ENCODE data around the gene CFAP99.

The CFAP99 gene

DNA sequence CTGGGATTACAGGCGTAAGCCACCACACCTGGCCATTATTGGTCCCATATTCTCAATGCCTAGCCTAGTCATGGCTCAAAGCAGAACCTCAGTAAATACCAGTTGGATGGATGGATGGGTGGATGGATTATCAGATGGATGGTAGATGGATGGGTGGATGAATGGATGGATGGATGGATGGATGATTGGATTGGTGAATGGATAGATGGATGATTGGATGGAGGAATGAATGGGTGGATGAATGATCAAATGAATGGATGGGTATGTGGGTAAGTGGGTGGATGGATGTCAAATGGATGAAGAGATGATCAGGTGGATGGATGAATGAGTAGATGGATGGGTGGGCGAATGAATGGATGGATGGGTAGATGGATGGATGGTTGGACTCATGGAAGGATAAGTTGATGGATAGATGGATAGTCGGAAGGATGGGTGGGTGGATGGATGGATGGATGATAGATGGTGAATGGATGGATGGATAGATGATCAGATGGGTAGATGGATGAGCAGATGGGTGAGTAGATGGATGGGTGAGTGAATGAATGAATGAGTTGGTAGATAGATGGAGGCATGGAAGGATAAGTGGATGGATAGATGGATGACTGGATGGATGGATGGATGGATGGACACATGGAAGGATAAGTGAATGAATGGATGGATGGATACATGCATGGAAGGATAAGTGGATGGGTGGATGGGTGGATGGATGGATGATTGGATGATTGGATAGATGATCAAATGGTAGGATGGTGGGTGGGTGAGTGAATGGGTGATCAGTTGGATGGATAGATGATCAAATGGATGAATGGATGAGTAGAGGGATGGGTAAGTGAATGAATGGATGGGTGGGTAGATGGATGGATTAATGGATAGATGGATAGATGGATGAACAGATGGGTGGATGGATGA is 28.2 kb downstream of the CFAP99 start:
- TF ChIP-seq, protein P1, sequence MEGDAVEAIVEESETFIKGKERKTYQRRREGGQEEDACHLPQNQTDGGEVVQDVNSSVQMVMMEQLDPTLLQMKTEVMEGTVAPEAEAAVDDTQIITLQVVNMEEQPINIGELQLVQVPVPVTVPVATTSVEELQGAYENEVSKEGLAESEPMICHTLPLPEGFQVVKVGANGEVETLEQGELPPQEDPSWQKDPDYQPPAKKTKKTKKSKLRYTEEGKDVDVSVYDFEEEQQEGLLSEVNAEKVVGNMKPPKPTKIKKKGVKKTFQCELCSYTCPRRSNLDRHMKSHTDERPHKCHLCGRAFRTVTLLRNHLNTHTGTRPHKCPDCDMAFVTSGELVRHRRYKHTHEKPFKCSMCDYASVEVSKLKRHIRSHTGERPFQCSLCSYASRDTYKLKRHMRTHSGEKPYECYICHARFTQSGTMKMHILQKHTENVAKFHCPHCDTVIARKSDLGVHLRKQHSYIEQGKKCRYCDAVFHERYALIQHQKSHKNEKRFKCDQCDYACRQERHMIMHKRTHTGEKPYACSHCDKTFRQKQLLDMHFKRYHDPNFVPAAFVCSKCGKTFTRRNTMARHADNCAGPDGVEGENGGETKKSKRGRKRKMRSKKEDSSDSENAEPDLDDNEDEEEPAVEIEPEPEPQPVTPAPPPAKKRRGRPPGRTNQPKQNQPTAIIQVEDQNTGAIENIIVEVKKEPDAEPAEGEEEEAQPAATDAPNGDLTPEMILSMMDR (IDR thresholded peaks at IDR 0.05; ENCODE audit: extremely low read depth, missing control alignments): no peak
- DNase-seq (ENCODE audit: low spot score): no peak

DNA sequence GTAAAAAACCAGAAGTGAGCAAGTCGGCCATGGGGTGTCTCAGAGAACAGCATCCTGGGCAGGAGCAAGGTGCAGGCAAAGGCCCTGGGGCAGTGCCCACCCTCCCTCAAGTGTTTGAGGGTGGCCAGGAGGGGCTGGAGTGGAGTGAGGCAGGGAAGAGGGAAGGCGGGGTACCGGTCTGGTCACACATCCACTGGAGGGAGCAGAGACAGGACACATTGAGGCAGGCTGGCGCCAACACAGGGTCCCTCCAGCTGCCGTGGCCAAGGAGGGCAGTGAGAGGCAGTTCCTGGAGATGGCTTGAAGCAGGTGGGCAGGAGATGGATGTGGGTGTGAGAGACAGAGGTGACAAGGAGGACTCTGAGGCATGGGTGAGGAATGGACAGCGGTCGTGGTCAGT is 29.8 kb downstream of the CFAP99 start:
- no peak for DNase-seq (ENCODE audit: low spot score)
- TF ChIP-seq, protein P1 (IDR thresholded peaks at IDR 0.05; ENCODE audit: extremely low read depth, missing control alignments): no peak

DNA sequence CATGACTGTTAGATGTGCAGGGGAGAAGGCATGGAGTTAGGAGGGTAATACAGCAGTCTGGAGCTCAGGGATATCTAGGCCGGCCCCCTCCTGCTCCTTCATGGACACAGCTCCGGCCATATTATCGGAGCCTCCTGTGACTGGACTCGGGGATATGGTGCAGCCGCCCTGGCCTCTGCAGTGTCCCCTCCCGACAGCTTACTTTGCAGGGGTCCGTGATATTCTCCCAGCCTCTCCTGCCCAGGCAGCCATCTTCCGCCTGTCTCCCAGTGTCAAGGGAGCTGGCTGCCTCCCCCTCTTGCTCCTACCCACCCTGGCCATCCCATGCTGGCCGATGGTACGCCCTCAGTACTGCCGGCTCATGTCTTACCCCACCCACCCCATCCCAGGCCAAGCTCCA is 30.3 kb downstream of the CFAP99 start:
- TF ChIP-seq, protein P1 (IDR thresholded peaks at IDR 0.05; ENCODE audit: extremely low read depth, missing control alignments): no peak
- DNase-seq (ENCODE audit: low spot score): no peak

DNA sequence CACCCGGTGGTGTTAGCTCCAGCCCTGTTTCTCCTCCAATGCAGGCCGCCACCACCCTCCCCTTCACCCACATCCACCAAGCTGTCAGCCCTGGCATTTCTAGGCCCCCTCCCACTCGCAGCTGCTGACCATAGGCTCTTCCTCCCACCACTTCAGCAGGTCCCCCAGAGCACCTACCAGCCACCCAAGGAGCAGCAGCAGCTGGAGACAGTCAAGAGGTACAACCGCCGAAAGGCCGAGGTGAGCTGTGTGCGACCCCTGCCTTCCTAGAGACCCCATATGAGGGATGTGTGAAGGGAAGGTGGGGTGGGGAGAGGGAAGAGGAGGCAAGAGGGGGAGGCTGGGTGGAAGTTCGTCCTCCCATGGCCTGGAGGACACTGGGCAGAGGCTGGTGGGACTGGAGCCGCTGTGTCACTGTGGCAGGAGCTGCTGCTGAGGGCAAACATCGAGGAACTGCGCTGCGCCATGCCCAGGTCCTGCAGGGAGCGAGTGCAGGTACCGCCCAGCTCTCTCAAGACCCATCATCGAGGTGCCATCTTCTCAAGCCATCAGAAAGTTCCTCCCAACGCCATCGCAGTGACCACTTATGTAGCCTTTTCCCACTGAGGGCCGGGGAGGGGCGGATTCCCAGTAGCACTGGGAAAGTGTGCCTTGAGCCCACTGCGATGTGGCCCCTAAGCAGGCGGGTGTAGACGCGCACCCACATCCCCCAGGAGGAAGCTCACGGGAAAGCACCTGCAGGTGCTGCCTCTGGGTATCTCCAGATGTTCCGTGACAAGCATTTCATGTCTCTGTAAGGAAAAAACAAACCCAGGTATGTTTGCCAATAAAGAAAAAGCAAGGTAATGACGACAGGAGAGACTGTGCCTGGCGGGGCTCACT is 31.0 kb downstream of the CFAP99 start:
- TF ChIP-seq, protein P1 (IDR thresholded peaks at IDR 0.05; ENCODE audit: extremely low read depth, missing control alignments): no peak
- DNase-seq (ENCODE audit: low spot score): no peak

DNA sequence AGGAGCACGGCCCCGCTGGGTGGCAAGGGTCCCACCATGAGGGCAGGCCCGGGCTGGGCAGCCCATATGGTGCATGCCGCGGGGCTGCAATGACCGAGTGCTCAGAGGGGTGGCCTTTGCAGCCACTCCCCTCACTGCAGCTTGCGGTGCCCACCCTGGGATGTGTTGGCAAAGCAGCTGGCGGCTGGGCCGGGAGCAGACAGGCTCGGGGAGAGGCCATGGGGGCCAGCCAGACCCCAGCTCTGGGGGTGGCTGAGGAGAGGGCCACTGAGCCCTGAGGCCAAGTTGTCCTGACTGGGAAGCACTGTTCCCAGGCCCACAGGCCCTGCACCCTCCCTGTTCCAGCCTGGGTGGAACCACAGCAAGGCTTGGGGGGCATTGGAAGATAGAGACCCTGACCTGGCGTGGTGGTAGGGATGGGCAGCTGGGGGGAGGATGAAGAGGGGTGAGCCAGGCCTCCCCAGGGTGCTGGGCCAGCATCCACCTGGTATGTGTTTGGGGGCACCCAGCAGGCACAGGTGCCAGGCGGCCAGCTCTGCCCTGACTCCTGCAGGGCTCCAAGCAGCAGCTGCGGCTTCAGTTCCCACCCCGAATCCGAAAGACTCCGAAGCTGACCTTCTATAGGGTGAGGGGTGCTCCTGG is 31.8 kb downstream of the CFAP99 start:
- DNase-seq (ENCODE audit: low spot score): no peak
- TF ChIP-seq, protein P1 (IDR thresholded peaks at IDR 0.05; ENCODE audit: extremely low read depth, missing control alignments): no peak

DNA sequence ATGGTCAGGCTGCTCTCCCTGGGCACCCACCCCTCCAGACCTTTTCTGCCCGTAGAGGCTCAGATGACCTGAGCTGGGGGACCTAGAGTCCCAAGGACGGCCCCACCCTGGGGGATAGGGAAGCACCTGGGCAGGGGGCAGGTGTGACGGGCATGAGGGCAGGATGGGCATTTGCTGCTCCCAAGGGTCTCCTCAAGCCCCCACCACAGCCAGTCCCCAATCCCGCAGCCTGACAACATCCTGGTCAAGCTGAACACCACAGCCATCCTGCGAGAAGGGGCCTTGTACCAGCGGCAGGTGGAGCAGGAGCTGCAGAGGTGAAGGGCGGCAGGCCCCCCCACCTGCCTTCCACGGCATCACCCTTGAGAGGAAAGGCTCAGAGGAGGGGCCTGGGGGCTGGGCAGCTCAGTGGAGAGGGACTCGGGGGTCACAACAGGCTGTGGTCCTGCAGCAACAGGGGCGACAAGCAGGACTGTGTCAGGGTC is 32.3 kb downstream of the CFAP99 start:
- no peak for DNase-seq (ENCODE audit: low spot score)
- TF ChIP-seq, protein P1 (IDR thresholded peaks at IDR 0.05; ENCODE audit: extremely low read depth, missing control alignments): no peak

Measured in GM20000 (cell line).